HEK293T (cell line): ENCODE data around the gene AEBP2.

Experiments
- ARNT ChIP-seq: fragments of 450-650 bp; IDR thresholded peaks from 2 replicates; pipeline ENCODE4 v1.6.1; 2017; ENCODE audit warnings: mild to moderate bottlenecking
- BHLHE40 ChIP-seq: fragments of 450-650 bp; IDR thresholded peaks from 2 replicates; pipeline ENCODE4 v1.6.1; 2016; ENCODE audit warnings: mild to moderate bottlenecking, moderate library complexity, borderline replicate concordance
- CTBP1 ChIP-seq: fragments of 450-650 bp; IDR thresholded peaks from 2 replicates; pipeline ENCODE4 v1.6.1; 2016; ENCODE audit warnings: borderline replicate concordance
- ELF4 ChIP-seq: fragments of 450-650 bp; IDR thresholded peaks from 2 replicates; pipeline ENCODE4 v1.6.1; 2017; ENCODE audit warnings: antibody characterized with exemption
- FOXK2 ChIP-seq: fragments of 450-650 bp; IDR thresholded peaks from 2 replicates; pipeline ENCODE4 v1.6.1; 2016; ENCODE audit warnings: mild to moderate bottlenecking
- FOXM1 ChIP-seq: fragments of 450-650 bp; IDR thresholded peaks from 2 replicates; pipeline ENCODE4 v1.6.1; 2017; ENCODE audit warnings: mild to moderate bottlenecking, borderline replicate concordance
- HDGF ChIP-seq: fragments of 450-650 bp; IDR thresholded peaks from 2 replicates; pipeline ENCODE4 v1.6.1; 2017; ENCODE audit warnings: antibody characterized with exemption, borderline replicate concordance
- SP1 ChIP-seq: fragments of 450-650 bp; IDR thresholded peaks from 2 replicates; pipeline ENCODE4 v1.6.1; 2017
- SUZ12 ChIP-seq: fragments of 450-650 bp; IDR thresholded peaks from 2 replicates; pipeline ENCODE4 v1.6.1; 2016; ENCODE audit warnings: mild to moderate bottlenecking
- TARDBP ChIP-seq: fragments of 450-650 bp; IDR thresholded peaks from 2 replicates; pipeline ENCODE4 v1.6.1; 2016
- ZNF384 ChIP-seq: fragments of 450-650 bp; IDR thresholded peaks from 2 replicates; pipeline ENCODE4 v1.6.1; 2016
- TF ChIP-seq, protein P1 (sequence below): fragments of 450-650 bp; IDR thresholded peaks from 2 replicates; pipeline ENCODE4 v1.6.1; 2016

DNA sequence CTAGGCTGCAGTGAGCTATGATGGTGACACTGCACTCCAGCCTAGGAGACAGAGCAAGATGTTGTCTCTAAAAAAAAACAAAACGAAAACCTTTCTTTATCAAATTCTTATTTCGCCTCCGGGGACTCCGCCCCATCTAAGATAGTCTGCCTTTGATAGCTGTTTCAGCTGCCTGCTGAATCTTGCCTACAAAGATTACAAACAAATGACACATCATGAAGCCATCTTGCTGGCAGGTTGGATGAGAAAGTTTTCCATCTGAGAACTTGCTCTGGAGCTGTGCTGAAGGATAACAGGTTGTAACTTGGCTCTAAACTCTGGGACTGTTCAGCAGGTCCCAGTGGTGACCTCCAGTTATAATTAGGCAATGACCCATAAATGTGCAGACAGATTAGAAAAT, 41.8 kb upstream of the AEBP2 start:
- no peak for TF ChIP-seq BHLHE40
- no peak for TF ChIP-seq CTBP1
- no peak for TF ChIP-seq SUZ12
- TF ChIP-seq ARNT = no peak
- no peak for TF ChIP-seq FOXK2
- no peak for TF ChIP-seq TARDBP
- no peak for TF ChIP-seq ZNF384
- TF ChIP-seq FOXM1 = no peak
- TF ChIP-seq HDGF = no peak
- no peak for TF ChIP-seq SP1
- TF ChIP-seq ELF4 = no peak
- TF ChIP-seq, protein P1, sequence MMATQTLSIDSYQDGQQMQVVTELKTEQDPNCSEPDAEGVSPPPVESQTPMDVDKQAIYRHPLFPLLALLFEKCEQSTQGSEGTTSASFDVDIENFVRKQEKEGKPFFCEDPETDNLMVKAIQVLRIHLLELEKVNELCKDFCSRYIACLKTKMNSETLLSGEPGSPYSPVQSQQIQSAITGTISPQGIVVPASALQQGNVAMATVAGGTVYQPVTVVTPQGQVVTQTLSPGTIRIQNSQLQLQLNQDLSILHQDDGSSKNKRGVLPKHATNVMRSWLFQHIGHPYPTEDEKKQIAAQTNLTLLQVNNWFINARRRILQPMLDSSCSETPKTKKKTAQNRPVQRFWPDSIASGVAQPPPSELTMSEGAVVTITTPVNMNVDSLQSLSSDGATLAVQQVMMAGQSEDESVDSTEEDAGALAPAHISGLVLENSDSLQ = no peak
